Choroid plexus epithelial cell (primary cell): ENCODE results near the gene FRG2B.
"Not testable (repeated sequence)": the region's sequence is repeated elsewhere in the genome, so short reads cannot be mapped to it uniquely, and the experiment has no call there.

Experiments used
- DNase-seq: peaks from one replicate; pipeline ENCODE4 v3.0.0-alpha.2; 2010; ENCODE audit warnings: low read depth
- H3K4me3 ChIP-seq: 2 replicates; pipeline ENCODE4 v1.5.1; 2011; ENCODE audit warnings: low read depth, mild to moderate bottlenecking, control low read depth, low read length, moderate library complexity
- TF ChIP-seq, protein P1 (sequence below): conservative IDR thresholded peaks from 2 replicates; pipeline ENCODE4 v1.5.1; 2011; ENCODE audit warnings: low read depth, mild to moderate bottlenecking, control low read depth, inconsistent platforms, low read length, moderate library complexity

FRG2B gene

DNA sequence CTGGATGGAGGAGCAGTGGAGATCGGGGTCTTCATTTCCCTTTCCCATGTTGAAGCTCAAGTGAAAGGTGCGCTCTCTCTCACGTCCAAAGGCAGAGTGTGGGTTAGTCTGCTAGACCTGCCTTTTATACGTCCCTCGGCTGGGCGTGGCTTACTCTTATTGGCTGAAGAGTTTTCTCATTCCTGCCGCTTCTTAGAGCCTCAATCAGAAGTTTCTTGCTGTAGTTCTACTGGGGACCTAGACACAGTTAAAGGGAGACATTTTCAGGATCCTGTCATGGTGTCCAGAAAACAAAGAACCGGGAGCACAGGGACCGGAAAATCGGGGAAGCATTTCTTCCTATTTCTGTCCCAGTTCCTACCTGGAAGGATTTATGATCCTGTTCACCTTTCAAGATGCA lies at the start of gene FRG2B:
FRG2B (minus strand) TSS at position 101 of the 400 bp plus-strand sequence; CDS start at position 48, 53 bp downstream.
- not testable (repeated sequence) for DNase-seq, H3K4me3 ChIP-seq

- DNase-seq, H3K4me3 ChIP-seq: not testable (repeated sequence)
Observed at GRCh38 chr10:133667446-133667845, 40.9 kb upstream of the FRG2B start.

GRCh38 chr10:133663544-133664160 lies 37.1 kb upstream of the FRG2B start:
- DNase-seq, H3K4me3 ChIP-seq: not testable (repeated sequence)

DNA sequence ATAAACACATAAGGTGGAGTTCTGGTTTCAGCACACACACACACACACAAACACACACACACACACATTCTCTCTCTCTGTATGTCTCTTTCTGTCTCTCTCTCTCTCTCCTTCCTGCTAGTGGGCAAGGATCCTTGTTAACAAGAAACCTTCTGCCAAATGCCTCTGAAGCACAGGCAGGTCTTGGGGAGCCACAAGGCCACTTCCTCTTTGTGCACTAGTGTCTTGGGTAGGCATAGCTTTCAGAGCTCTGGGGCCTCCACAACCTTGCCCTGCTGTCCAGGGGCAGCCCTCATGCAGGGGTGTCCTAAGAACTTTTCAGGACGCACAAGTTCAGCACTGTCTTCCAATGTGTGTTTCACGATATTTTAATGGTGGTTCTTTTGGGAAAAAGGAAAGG lies 34.5 kb upstream of the FRG2B start:
- not testable (repeated sequence) for H3K4me3 ChIP-seq, DNase-seq

DNA sequence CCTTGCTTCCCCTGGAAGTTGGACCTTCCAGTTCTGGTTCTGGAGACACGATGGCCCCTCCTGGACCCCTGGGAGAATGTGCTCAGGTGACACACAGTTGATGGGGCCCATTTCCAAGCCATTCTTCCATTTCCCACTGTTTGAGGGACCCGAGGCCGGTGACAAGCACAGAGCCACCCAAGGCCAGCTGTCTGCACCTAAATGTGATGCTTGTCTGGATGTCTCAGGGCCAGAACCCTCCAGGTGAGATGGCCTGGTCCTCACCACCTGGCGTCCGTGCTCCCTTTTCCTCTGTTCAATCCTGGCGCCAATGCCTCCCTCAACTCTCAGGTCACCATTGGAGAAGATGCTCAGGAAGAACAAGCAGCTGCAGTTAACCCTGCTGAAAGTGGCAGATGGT lies 33.9 kb upstream of the FRG2B start:
- H3K4me3 ChIP-seq, DNase-seq: not testable (repeated sequence)

DNA sequence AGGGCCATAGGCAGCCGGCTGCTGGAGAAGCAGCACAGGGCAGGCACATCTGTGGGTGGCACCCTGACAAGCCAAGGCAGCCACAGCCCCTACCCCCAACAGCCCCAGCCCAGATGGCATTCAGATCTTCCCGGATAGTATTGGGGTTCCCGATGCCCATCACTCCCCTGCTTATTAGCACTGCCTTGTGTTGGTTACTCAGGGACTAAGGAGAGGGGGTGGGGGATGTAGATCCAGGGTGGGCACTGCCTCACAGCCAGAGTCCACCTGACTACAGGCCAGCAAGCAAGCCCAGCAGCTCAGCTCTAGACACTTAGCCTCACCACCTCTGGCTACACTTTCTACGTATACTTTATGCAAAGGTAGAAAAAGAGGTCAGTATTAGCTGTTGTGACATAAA lies 30.7 kb upstream of the FRG2B start:
- DNase-seq, H3K4me3 ChIP-seq: not testable (repeated sequence)

DNA sequence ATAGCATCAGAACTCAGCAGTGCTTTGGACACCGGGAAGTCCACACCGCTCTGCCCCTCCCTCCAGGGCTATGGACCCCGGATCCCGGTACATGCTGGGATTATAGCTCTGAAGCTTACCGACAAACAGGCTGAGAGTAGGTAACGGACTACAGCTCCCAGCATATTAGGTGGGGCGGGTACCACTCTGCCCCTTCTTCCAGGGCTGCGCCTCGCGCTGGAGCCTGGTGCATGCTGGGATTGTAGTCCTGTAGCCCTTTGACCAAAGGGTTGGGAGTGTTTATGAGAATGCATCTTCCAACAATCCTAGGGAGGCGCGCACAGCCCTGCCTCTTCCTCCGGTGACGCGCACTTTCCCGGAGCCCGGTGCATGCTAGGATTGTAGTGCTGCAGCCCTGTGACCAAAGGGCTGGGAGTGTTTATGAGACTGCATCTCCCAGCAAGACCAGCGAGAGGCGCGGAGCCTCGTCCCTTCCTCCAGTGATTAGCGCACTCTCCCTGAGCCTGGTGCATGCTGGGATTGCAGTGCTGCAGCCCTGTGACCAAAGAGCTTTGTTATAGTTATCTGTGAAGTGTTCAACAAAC lies 22.4 kb upstream of the FRG2B start:
- not testable (repeated sequence) for DNase-seq, H3K4me3 ChIP-seq

- H3K4me3 ChIP-seq, DNase-seq: not testable (repeated sequence)
Observed at GRCh38 chr10:133647075-133647748, 20.6 kb upstream of the FRG2B start.

DNA sequence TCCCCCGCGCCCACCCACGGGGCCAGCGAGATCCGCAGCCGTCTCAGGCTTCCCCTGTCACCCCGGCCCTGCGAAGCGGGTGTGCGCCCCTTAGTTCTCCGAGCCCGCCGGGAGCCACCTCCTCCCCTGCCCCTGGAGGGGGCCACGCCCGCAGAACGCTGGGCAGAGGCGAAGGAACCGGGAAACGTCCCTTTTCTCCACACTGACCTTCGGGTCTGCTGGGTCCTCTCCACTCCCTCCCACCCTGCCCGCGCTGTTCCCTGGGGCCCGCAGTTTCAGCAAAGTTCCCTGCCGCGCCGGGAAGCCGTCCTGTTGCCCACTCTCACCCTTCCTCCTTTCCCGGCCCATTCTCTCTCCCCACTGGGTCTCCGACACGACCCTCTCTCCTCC lies 11.2 kb upstream of the FRG2B start:
- H3K4me3 ChIP-seq, DNase-seq: not testable (repeated sequence)

- not testable (repeated sequence) for H3K4me3 ChIP-seq, DNase-seq
Observed at GRCh38 chr10:133637202-133637845, 10.7 kb upstream of the FRG2B start.

DNA sequence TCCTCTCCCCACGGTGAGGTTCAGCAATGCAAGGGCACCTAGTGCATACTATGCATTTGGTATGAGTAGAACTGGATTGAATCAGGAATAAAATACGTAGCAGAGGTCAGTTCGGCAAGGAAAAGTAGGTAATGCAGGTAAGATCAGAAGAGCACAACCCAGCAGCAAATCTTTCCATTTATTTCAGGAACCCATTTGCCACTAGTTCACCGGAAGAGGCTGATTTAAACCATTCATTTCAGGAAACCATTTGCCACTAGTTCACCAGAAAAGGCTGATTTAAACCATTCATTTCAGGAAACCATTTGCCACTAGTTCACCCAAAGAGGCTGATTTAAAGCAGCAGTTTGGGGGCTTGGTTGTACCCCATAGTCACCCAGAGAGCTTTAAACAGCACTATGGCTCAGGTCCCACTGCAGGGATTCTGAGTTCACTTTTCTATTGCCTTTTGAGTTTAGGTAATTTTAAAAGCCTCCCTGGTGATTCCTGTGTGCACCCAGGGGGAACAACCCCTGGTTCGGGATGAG lies 4.2 kb upstream of the FRG2B start:
- DNase-seq, H3K4me3 ChIP-seq: not testable (repeated sequence)

GRCh38 chr10:133622544-133622943 lies 4.1 kb downstream of the FRG2B start:
- DNase-seq, H3K4me3 ChIP-seq: not testable (repeated sequence)

DNA sequence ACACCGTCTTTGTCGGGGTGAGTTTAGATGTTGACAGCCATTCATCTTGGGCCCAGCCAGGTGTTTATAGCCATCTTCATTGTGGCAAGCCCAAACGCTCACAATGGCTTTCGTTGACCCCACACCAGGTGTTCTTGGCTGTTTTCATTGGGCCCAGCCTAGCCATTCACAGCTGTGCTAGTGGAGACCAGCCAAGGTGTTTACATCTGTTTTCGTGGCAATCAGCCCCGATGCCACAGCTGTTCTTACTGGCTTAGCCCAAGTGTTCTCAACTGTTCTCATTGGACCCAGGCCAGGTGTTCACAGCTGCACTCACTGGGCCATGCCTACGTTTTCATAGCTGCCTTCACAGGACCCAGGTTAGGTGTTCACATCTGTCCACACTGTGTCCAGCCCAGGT lies 7.7 kb downstream of the FRG2B start:
- no peak for DNase-seq
- TF ChIP-seq, protein P1, sequence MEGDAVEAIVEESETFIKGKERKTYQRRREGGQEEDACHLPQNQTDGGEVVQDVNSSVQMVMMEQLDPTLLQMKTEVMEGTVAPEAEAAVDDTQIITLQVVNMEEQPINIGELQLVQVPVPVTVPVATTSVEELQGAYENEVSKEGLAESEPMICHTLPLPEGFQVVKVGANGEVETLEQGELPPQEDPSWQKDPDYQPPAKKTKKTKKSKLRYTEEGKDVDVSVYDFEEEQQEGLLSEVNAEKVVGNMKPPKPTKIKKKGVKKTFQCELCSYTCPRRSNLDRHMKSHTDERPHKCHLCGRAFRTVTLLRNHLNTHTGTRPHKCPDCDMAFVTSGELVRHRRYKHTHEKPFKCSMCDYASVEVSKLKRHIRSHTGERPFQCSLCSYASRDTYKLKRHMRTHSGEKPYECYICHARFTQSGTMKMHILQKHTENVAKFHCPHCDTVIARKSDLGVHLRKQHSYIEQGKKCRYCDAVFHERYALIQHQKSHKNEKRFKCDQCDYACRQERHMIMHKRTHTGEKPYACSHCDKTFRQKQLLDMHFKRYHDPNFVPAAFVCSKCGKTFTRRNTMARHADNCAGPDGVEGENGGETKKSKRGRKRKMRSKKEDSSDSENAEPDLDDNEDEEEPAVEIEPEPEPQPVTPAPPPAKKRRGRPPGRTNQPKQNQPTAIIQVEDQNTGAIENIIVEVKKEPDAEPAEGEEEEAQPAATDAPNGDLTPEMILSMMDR: no peak
- H3K4me3 ChIP-seq: no peak overlapping the region
